Left lung (tissue), 10 donors: Measurements from ENCODE around the gene CRIM1. TPM values are rescaled to one million over a fixed set of nuclear protein-coding genes. Genes with fewer than 3 reads are reported as not detected.

ENCODE experiments used
- ATAC-seq: fragments of 200-7000 bp; cut with Tn5 transposase; one replicate; pipeline ENCODE4 v1.9.1; 2020; ENCODE audit warnings: moderate library complexity
- DNase-seq, 4 donors: peaks; one replicate each; pipeline ENCODE4 v3.0.0-alpha.2; 2013 to 2020
- H3K27ac ChIP-seq, 2 donors: fragments of 200-600 bp; sonication (generic) in 1 of 2; one replicate each; pipeline versions ENCODE4 v1.5.0 to v1.8.0; 2020 to 2021
- H3K27me3 ChIP-seq, 2 donors: fragments of 200-600 bp; sonication (generic) in 1 of 2; one replicate each; pipeline versions ENCODE4 v1.5.0 to v1.8.0; 2020 to 2021
- H3K36me3 ChIP-seq, 2 donors: fragments of 200-600 bp; sonication (generic) in 1 of 2; one replicate each; pipeline versions ENCODE4 v1.5.0 to v1.8.0; 2020 to 2021
- H3K4me1 ChIP-seq, 2 donors: fragments of 200-600 bp; one replicate each; pipeline ENCODE4 v1.8.0; 2021
- H3K4me3 ChIP-seq, 2 donors: fragments of 200-600 bp; sonication (generic) in 1 of 2; one replicate each; pipeline versions ENCODE4 v1.5.0 to v1.8.0; 2020 to 2021; ENCODE audit warnings: mild to moderate bottlenecking in 1 of 2
- H3K9me3 ChIP-seq, 2 donors: fragments of 200-600 bp; sonication (generic) in 1 of 2; one replicate each; pipeline versions ENCODE4 v1.5.0 to v1.8.0; 2020 to 2021
- intact Hi-C, 2 donors: fragments of 100-400 bp; cut with DNase I; formaldehyde crosslinking; loops; one replicate each; pipeline versions ENCODE4 v1.11.2 to v1.14.2; 2022
- polyA plus RNA-seq, 6 donors: library from polyadenylated mRNA; unstranded; fragments of 120-200 nt; gene quantifications; one replicate each; pipeline ENCODE4 v1.2.1, GENCODE V29; 2013; ENCODE audit not compliant: insufficient read length in 6 of 6
- total RNA-seq, 2 donors: library from RNA; stranded (reverse); fragmentation: NEBNext Ultra II Directional; extraction: Animal tissue kit (Norgen Biotek cat#: 25700); gene quantifications; one replicate each; pipeline ENCODE4 v1.2.1, GENCODE V29; 2021
- TF ChIP-seq, protein P1 (sequence below), 2 donors: fragments of 200-600 bp; sonication (generic) in 1 of 2; IDR thresholded peaks; one replicate each; pipeline versions ENCODE4 v1.5.0 to v1.8.0; 2021; ENCODE audit warnings: antibody characterized with exemption in 2 of 2
- donor health status: DM: no; HTN: yes; CAD: no.
- donor health status: DM: no; HTN: no; CAD: no.

Gene CRIM1
- total and polyA plus RNA-seq, 8 donors: 28.7 to 72.9 (median 31.4) TPM

DNA sequence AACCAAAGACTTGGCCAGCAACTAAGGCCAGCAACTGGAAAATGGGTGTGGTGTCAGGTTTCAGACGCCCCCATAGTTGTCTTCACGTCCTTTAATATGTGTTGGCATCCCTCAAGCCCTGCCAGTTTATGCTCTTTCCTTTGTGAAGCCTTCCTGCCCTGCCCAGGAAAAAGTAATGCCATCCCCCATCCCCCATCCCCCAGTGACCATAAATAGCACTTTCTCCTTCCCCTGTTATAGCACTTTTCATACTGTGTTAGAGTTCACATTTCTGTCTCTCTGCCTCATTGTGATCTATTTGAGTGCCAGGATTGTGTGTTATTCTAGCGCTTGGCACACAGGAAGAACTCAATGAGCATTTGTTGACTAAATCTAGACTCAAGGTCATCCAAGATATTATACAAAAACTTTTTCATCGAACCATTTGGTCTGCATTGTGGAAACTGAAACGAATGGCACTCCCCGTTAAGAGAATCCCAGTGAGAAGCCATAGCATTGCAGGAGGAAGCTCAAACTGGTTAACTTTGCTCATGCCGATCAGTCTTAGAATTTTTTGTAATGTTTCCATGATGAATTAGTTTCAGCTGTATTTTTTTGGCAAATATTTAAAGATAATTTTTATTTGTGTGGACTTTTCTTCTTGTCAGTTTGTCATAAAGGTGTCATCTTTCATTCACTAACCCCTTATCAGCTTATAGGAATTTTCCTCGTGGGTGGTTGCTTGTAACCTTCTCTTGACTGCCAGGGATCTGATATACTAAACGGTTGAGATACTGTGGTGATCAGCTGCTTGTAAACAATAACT is 15.7 kb downstream of the CRIM1 start:
- no peaks in the 10 kb centered on the region for H3K27me3 ChIP-seq
- TF ChIP-seq, protein P1, sequence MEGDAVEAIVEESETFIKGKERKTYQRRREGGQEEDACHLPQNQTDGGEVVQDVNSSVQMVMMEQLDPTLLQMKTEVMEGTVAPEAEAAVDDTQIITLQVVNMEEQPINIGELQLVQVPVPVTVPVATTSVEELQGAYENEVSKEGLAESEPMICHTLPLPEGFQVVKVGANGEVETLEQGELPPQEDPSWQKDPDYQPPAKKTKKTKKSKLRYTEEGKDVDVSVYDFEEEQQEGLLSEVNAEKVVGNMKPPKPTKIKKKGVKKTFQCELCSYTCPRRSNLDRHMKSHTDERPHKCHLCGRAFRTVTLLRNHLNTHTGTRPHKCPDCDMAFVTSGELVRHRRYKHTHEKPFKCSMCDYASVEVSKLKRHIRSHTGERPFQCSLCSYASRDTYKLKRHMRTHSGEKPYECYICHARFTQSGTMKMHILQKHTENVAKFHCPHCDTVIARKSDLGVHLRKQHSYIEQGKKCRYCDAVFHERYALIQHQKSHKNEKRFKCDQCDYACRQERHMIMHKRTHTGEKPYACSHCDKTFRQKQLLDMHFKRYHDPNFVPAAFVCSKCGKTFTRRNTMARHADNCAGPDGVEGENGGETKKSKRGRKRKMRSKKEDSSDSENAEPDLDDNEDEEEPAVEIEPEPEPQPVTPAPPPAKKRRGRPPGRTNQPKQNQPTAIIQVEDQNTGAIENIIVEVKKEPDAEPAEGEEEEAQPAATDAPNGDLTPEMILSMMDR (IDR thresholded peaks at IDR 0.05): no peak
- intact Hi-C loops: no loop called here
- H3K27ac ChIP-seq: peak overlapping the region in 1 of 2 donors; percentile 16
- no peak overlapping the region for H3K4me3 ChIP-seq
- ATAC-seq (no peak), DNase-seq (no peak)
- no peaks in the 10 kb centered on the region for H3K9me3 ChIP-seq
- H3K4me1 ChIP-seq: peaks cover 39 to 58% of the 10 kb centered on the region in 2 donors
- no peaks in the 10 kb centered on the region for H3K36me3 ChIP-seq

DNA sequence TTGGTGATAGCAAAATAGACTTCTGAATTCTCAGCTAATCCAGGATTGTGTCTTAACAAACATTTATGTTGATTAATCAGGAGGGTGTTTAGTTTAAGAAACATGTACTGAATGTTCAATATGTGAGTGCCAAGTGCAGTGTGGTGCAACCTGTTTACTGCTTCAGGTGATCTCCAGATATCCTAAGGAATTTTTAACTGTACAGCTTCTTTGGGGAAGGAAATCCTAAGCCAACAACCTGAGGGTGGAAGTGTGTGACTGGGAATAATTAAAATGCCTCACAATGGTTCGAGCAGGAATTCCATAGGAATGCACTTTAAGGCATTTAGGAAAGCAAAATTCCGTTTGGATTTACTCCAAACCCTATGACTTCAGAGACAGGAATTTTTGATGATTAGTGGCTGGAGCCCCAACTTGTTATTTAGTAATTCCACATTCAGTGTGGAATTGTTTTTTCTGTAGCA is 16.4 kb downstream of the CRIM1 start:
- TF ChIP-seq, protein P1 (IDR thresholded peaks at IDR 0.05): no peak
- intact Hi-C loops: no loop called here
- H3K4me3 ChIP-seq: no peak overlapping the region
- no peaks in the 10 kb centered on the region for H3K36me3 ChIP-seq
- ATAC-seq (no peak), DNase-seq (no peak)
- no peaks in the 10 kb centered on the region for H3K9me3 ChIP-seq
- H3K27ac ChIP-seq: peak overlapping the region in 1 of 2 donors; percentile 63
- peaks cover 46 to 58% of the 10 kb centered on the region in 2 donors for H3K4me1 ChIP-seq
- H3K27me3 ChIP-seq: no peaks in the 10 kb centered on the region

DNA sequence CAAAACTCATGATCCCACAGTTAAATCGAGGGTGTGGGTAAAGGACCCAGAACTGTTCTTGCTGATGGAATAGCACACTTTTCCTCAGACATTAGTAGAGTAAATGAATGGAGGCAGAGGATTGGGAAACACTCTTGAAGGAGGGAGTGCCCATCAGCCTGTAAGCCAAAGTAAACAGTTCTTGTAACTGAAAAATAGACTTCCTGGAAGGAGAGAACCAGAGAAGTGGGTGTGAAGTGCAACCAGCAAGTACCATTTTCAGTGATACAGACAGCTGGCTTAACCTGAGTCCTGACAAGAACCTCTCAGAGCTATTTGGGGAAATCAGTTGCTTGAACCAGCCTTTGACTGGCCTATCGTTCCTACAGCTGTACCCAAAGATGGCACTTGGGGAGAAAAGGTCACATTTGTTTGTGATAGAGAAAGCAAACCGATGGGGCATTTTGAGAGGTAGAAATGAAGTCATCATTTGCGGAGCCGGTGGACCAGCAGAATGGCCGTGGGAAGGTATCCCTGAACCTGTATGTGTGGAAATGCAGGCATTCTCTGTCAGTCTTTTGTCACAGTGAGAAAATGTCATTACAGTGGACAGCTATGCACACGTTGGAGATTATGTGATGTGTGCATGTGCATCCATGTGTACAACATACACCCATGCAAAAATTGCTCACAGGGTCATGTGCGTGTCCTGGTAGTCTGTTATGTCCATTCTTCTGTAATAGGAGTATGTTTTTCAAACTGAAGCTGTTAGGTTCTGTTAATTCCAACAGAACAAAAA is 17.8 kb downstream of the CRIM1 start:
- peak; percentile 79 for ATAC-seq
- TF ChIP-seq, protein P1 (IDR thresholded peaks at IDR 0.05): no peak
- peaks cover 43 to 58% of the 10 kb centered on the region in 2 donors for H3K4me1 ChIP-seq
- no peaks in the 10 kb centered on the region for H3K9me3 ChIP-seq
- H3K4me3 ChIP-seq: no peak overlapping the region
- intact Hi-C loops: no loop called here
- DNase-seq: peak in 2 of 4 donors; percentile 34 to 67
- no peaks in the 10 kb centered on the region for H3K27me3 ChIP-seq
- peak overlapping the region; percentile 28 to 63 for H3K27ac ChIP-seq
- no peaks in the 10 kb centered on the region for H3K36me3 ChIP-seq

DNA sequence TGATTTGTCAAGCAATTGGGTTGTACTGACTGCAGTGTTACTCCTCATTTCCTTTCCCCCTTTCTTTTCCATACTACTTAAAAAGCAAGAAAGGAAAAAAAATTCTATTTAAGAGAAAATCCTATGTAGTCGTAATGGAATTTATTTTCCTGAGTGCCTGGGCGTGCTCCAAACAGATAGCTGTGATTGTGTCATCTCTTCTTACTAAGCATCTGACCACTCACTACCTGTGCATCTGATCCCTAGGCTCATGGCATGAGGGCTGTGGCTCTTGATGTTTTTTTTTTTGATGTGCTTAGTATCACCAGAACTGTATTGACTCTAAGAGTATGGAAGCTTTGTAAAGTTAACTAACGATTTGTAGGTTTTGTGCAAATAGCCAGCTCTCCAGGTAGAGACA is 19.0 kb downstream of the CRIM1 start:
- Histone ChIP-seq H3K36me3 (no peaks in the 10 kb centered on the region), H3K9me3 (no peaks in the 10 kb centered on the region), H3K27ac (no peak overlapping the region), H3K4me1 (peaks cover 43 to 58% of the 10 kb centered on the region in 2 donors), H3K27me3 (no peaks in the 10 kb centered on the region), H3K4me3 (no peak overlapping the region)
- ATAC-seq: no peak
- no peak for DNase-seq
- TF ChIP-seq, protein P1 (IDR thresholded peaks at IDR 0.05): no peak
- intact Hi-C loops: no loop called here

DNA sequence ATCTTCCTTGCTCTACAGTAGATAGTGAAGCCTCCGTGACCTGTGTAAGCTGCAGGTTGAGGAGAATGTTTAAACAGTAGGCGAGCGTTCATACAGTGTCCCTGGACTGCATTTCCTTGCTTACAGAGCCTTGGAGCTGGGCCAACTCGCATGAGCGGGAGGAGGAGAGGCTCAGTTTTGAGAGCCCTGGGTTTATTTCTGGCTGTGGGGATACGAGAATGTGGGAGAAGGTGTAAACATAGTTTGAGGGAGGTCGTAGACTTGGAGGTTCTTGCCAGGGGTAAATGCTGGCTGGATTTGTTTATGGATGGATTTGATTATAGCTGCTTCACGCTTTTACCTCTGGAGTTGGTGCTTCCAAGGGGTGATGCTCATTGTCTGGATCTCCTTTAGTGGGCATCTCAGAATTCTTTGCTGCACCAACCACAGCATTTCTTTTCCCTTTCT is 20.8 kb downstream of the CRIM1 start:
- Histone ChIP-seq H3K27me3 (no peaks in the 10 kb centered on the region), H3K4me1 (peaks cover 34 to 50% of the 10 kb centered on the region in 2 donors), H3K4me3 (no peak overlapping the region), H3K36me3 (no peaks in the 10 kb centered on the region), H3K27ac (no peak overlapping the region), H3K9me3 (no peaks in the 10 kb centered on the region)
- peak; percentile 54 for ATAC-seq
- DNase-seq: peak; percentile 65 to 85 (median 72)
- TF ChIP-seq, protein P1 (IDR thresholded peaks at IDR 0.05): no peak
- intact Hi-C loops: no loop called here
